Subcutaneous abdominal adipose tissue (tissue), 5 donors: ENCODE results near the gene NPM1.
"Not testable (repeated sequence)": the region's sequence is repeated elsewhere in the genome, so short reads cannot be mapped to it uniquely, and the experiment has no call there.

Experiments
- H3K27ac ChIP-seq: one replicate; pipeline ENCODE4 v1.7.0; 2013; ENCODE audit warnings: low read depth, mild to moderate bottlenecking, inconsistent platforms, low read length, moderate library complexity
- H3K27me3 ChIP-seq, 5 donors: one replicate each; pipeline ENCODE4 v1.7.0; 2013; ENCODE audit warnings: low read length in 5 of 5, inconsistent platforms in 1 of 5; ENCODE audit not compliant: control insufficient read depth in 5 of 5, insufficient read depth in 4 of 5
- H3K36me3 ChIP-seq, 5 donors: one replicate each; pipeline ENCODE4 v1.7.0; 2013; ENCODE audit warnings: low read length in 5 of 5; ENCODE audit not compliant: control insufficient read depth in 5 of 5, insufficient read depth in 5 of 5
- H3K4me1 ChIP-seq, 5 donors: one replicate each; pipeline ENCODE4 v1.7.0; 2013; ENCODE audit warnings: low read length in 5 of 5, mild to moderate bottlenecking in 3 of 5, moderate library complexity in 1 of 5; ENCODE audit not compliant: control insufficient read depth in 5 of 5, insufficient read depth in 5 of 5
- H3K4me3 ChIP-seq, 5 donors: one replicate each; pipeline ENCODE4 v1.7.0; 2013; ENCODE audit warnings: low read length in 5 of 5, low read depth in 1 of 5
- H3K9ac ChIP-seq, 5 donors: one replicate each; pipeline ENCODE4 v1.7.0; 2013; ENCODE audit warnings: low read length in 5 of 5, mild to moderate bottlenecking in 4 of 5, moderate library complexity in 3 of 5
- H3K9me3 ChIP-seq, 5 donors: one replicate each; pipeline ENCODE4 v1.7.0; 2013; ENCODE audit warnings: low read length in 5 of 5; ENCODE audit not compliant: control insufficient read depth in 5 of 5
- donor health status: healthy.
- donor health status: healthy.
- donor health status: healthy.
- donor health status: healthy.
- donor health status: healthy.

Gene NPM1, protein sequence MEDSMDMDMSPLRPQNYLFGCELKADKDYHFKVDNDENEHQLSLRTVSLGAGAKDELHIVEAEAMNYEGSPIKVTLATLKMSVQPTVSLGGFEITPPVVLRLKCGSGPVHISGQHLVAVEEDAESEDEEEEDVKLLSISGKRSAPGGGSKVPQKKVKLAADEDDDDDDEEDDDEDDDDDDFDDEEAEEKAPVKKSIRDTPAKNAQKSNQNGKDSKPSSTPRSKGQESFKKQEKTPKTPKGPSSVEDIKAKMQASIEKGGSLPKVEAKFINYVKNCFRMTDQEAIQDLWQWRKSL

DNA sequence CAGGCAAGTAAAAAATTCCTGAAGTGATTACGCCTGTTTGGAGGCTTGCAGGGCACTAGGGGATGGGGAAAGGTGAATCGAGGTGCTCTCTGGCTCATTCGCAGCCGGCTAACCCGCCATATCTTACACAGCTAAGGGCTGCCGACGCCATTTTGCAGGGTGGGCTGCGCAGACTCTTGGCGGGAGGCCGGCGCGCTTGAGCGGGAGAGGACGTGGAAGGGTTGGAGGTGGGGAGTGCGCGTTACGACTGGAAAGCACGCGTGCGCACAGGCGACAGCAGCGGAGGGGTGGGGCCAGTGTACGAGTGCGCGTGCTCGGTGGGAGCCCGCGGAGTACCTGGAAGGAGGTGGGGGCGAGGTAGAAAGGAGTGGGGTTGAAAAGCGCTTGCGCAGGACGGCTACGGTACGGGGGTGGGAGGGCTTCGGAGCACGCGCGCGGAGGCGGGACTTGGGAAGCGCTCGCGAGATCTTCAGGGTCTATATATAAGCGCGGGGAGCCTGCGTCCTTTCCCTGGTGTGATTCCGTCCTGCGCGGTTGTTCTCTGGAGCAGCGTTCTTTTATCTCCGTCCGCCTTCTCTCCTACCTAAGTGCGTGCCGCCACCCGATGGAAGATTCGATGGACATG is at the start of gene NPM1:
Gene NPM1 (plus strand): TSS at position 505 of the 625 bp plus-strand sequence. CDS start 100 bp downstream, at position 605.
- Histone ChIP-seq H3K9ac (peak within 1 kb of the TSS; percentile 60 to 94 (median 84)), H3K9me3 (no peaks in the 10 kb centered on the region), H3K27ac (peak within 1 kb of the TSS; percentile 76), H3K4me1 (peaks cover 0 to 42% (median 31%) of the 10 kb centered on the region in 5 donors), H3K27me3 (no peaks in the 10 kb centered on the region), H3K4me3 (peak within 1 kb of the TSS; percentile 72 to 94 (median 93)), H3K36me3 (peaks cover 9 to 17% (median 13%) of the 10 kb centered on the region in 5 donors)

DNA sequence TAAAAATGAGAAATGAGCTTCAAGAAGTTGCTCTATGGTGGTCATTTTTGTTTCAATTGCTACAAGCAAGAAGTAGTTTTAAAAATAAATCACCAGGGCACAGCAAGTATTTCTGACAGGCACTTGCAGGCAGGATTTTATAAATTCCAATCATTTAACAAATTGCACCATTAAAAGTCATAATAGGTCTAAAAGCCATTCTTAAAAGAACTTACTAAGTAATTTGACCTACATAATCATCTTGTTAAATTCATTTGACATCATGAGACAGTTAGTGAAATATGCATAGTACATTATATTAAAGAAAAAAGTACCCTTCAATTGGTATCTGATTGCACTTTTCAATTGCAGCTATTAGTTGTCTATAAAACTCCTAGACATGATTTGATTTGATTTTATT is 47.6 kb upstream of the NPM1 start:
- Histone ChIP-seq H3K4me3 (no peak overlapping the region), H3K9ac (no peak overlapping the region), H3K36me3 (no peaks in the 10 kb centered on the region), H3K27ac (no peak overlapping the region), H3K9me3 (no peaks in the 10 kb centered on the region), H3K27me3 (peaks cover 0 to 17% (median 10%) of the 10 kb centered on the region in 5 donors), H3K4me1 (peaks cover 0 to 10% (median 9%) of the 10 kb centered on the region in 5 donors)

DNA sequence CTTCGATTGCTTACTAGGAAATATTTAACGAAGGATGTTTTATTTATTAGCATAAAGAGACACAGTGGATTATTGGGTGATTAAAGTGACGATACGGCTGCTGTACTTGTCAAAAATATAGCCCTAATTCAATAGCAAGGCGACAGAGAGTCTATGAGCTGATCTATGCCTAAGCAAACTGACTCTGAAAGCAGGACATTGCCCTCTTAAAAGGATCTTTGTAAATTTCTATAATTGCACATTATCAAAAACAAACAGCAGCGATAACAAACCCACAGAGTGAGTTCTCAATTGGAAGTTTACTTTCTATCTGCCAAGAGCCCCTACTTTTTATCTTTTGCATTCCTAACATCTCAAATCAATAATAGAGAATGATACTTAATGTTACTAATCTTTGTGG is 47.2 kb upstream of the NPM1 start:
- H3K9ac ChIP-seq, result no peak overlapping the region
- no peak overlapping the region for H3K27ac ChIP-seq
- no peaks in the 10 kb centered on the region for H3K9me3 ChIP-seq
- H3K4me1 ChIP-seq, result peaks cover 0 to 10% (median 9%) of the 10 kb centered on the region in 5 donors
- H3K27me3 ChIP-seq, result peaks cover 0 to 14% (median 9%) of the 10 kb centered on the region in 5 donors
- no peaks in the 10 kb centered on the region for H3K36me3 ChIP-seq
- H3K4me3 ChIP-seq, result no peak overlapping the region

DNA sequence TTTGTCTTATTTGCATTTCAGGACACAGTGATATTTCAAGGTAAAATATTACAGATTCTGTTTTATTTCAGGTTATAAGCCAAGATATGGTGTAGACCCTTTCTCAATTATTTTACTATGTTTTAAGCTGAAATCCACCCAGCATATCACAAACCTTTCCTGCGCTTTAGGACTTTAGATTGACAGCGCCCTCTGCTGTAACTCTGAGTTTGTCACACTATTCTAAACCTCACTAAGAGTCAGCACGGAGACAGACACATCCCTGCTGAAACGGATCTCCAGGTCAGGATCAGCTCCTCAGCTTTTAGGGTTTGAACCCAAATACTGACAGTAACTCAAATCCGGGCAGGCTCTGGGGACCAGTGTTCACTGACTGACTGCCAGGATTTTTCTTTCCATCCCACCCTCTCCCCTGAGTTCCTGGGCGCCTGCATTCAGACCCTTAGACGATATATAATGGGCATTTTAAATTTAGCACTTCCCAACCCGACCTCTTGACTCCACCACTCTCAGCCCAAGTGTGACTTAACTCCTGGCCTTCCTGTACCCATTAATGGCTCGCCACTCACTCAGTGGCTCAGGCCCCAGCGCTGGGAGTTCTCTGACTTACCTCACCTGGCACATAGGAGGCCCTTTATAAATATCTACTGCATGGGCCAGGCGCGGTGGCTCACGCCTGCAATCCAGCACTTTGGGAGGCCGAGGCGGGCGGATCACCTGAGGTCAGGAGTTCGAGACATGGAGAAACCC is 45.1 kb upstream of the NPM1 start:
- Histone ChIP-seq H3K4me3 (no peak overlapping the region), H3K4me1 (no peaks in the 10 kb centered on the region), H3K27me3 (peaks cover 0 to 6% (median under 1%) of the 10 kb centered on the region in 5 donors), H3K36me3 (no peaks in the 10 kb centered on the region), H3K9ac (no peak overlapping the region), H3K9me3 (no peaks in the 10 kb centered on the region), H3K27ac (no peak overlapping the region)

DNA sequence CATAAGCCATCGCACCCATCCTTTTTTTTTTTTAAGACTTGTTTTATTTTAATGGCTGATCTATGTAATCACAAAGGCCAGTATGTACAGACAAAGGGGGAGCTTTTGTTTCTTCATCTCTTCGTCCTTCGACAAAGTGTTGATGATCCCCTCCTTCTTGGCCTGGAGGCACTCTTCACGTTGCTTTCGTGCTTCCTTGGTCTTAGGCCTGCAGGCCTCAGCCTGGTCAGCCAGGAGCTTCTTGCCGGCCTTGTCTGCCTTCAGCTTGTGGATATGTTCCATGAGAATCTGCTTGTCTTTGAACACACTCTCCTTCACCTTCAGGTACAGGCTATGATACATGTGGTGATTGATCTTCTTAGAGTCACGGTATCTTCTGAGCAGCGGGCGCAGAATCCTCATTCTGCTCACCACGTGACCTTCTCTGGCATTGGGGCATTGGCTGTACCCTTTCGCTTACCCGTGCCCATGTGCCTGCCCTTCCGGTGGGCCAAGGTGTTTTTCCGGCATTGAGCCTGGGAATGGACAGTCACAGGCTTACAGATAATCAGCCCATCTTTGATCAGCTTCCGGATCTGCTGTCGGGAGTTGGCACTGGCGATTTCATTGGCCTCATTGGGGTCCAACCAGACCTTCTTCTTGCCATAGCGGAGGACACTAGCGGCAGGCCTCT is 42.6 kb upstream of the NPM1 start:
- H3K27me3 ChIP-seq, result no peaks in the 10 kb centered on the region
- no peaks in the 10 kb centered on the region for H3K4me1 ChIP-seq
- no peaks in the 10 kb centered on the region for H3K9me3 ChIP-seq
- H3K36me3 ChIP-seq, result no peaks in the 10 kb centered on the region
- no peak overlapping the region for H3K4me3 ChIP-seq
- no peak overlapping the region for H3K9ac ChIP-seq
- no peak overlapping the region for H3K27ac ChIP-seq

DNA sequence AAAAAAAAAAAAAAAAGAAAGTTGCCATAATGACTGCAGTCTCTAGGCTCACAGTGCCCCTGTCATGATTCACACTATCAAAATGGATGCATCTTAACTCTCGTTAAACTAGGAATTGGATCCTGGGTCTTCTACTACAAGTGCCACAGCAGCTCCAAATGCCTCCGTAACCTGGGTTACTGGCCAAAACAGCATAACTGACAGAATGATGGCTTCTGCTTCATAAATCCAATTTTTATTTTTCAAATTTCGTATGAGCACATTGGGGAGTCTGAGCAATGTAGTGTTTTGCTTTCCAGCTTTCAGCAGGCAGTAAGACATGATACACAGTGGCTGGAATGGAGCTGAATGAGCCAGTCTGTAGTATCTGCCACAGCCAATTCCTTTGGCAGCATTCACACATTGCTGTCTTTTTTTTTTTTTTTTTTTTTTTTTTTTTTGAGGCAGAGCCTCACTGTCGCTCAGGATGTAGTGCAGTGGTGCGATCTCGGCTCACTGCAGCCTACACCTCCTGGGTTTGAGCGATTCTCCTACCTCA is 36.0 kb upstream of the NPM1 start:
- Histone ChIP-seq H3K4me1 (peaks cover 0 to 4% (median 0%) of the 10 kb centered on the region in 5 donors), H3K9ac (no peak overlapping the region), H3K9me3 (no peaks in the 10 kb centered on the region), H3K36me3 (no peaks in the 10 kb centered on the region), H3K4me3 (no peak overlapping the region), H3K27me3 (no peaks in the 10 kb centered on the region), H3K27ac (no peak overlapping the region)

DNA sequence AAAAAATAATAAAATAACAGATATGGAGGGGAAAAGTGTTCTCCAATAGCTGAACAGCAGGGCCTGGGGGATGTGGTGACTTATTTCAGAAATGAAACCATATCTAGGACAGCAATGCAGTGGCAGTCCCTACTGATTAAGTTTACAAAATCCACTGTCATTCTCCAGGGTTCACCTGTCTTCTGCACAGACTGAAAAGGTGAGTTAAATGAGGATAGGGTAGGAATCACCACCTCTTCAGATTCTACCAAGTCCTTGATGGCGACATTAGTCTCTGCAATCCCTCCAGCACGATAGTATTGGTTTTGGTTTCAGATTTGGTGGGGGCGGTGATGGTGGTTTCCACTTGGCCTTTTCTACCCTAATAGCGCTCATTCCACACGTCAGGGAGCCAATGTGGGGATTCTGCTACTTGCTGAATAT is 32.3 kb upstream of the NPM1 start:
- Histone ChIP-seq H3K9ac (no peak overlapping the region), H3K36me3 (no peaks in the 10 kb centered on the region), H3K27me3 (no peaks in the 10 kb centered on the region)

DNA sequence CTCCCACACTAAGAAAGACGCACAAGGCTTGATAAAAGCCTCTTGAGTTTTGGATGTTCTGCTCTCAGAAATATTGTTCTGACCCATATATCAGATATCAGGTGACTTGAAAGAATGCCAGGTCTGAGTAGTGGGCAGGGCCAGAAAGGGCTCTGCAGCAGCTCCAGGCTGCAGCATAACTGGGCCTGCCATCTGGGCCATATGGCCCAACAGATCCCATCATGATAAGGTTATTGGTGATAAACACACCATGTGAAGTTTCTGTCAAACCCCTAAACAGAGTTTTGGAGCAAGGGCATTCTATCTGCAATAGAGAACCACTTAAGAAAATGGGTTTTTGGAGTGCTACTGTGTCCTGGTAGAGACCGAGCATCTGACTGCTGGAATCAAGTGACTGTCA is 29.8 kb upstream of the NPM1 start:
- H3K4me1 ChIP-seq, result no peaks in the 10 kb centered on the region
- H3K9ac ChIP-seq, result no peak overlapping the region
- H3K27ac ChIP-seq, result no peak overlapping the region
- no peak overlapping the region for H3K4me3 ChIP-seq
- no peaks in the 10 kb centered on the region for H3K27me3 ChIP-seq
- no peaks in the 10 kb centered on the region for H3K36me3 ChIP-seq
- no peaks in the 10 kb centered on the region for H3K9me3 ChIP-seq

More for the DNA sequence above, 32.3 kb upstream of the NPM1 start:
- Histone ChIP-seq H3K4me1 (peaks cover 0 to 4% (median 0%) of the 10 kb centered on the region in 5 donors), H3K27ac (no peak overlapping the region), H3K9me3 (no peaks in the 10 kb centered on the region), H3K4me3 (no peak overlapping the region)

DNA sequence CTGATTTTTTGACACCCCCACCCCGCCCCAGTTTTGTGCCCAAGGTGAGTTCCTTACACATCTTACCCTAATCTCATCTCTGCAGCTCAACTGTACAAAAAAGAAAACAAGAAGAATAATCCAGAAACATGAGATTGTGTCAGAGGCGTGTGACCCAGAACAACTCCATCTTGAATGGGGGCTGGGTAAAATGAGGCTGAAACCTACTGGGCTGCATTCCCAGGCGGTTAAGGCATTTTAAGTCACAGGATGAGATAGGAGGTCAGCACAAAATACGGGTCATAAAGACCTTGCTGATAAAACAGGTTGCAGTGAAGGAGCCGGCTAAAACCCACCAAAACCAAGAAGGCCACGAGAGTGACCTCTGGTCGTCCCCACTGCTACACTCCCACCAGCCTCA is 26.5 kb upstream of the NPM1 start:
- not testable (repeated sequence) for H3K4me1 ChIP-seq, H3K36me3 ChIP-seq, H3K9me3 ChIP-seq, H3K27ac ChIP-seq, H3K9ac ChIP-seq, H3K27me3 ChIP-seq, H3K4me3 ChIP-seq
